HG03439 (cell line): Measurements from ENCODE around the gene CHST2.
A peak's percentile ranks its signal among the peaks of the same experiment; 100 is the strongest.
"Not testable (repeated sequence)": the region's sequence is repeated elsewhere in the genome, so short reads cannot be mapped to it uniquely, and the experiment has no call there.

ENCODE experiments used
- ATAC-seq: cut with Tn5 transposase; IDR thresholded peaks from one replicate; pipeline ENCODE4 v1.9.1; 2021; ENCODE audit warnings: mild to moderate bottlenecking, moderate library complexity; ENCODE audit not compliant: unreplicated experiment

CHST2 gene

GRCh38 chr3:143119009-143119914 lies at the start of gene CHST2:
CHST2 (plus strand) TSS chr3:143119771; CDS start chr3:143120817, 1,046 bp downstream.
- peak; percentile 63 for ATAC-seq

GRCh38 chr3:143070977-143071551 lies 48.5 kb upstream of the CHST2 start:
- no peak for ATAC-seq

GRCh38 chr3:143071776-143072175 lies 47.8 kb upstream of the CHST2 start:
- ATAC-seq: no peak

GRCh38 chr3:143072298-143073020 lies 47.1 kb upstream of the CHST2 start:
- not testable (repeated sequence) for ATAC-seq

GRCh38 chr3:143073541-143073940 lies 46.0 kb upstream of the CHST2 start:
- ATAC-seq: not testable (repeated sequence)

GRCh38 chr3:143073983-143074382 lies 45.6 kb upstream of the CHST2 start:
- not testable (repeated sequence) for ATAC-seq

- ATAC-seq: no peak
Observed at GRCh38 chr3:143078883-143079282, 40.7 kb upstream of the CHST2 start.

GRCh38 chr3:143080196-143080595 lies 39.4 kb upstream of the CHST2 start:
- no peak for ATAC-seq

- no peak for ATAC-seq
Observed at GRCh38 chr3:143081365-143081764, 38.2 kb upstream of the CHST2 start.

- ATAC-seq: peak; percentile 79
Observed at GRCh38 chr3:143081844-143082778, 37.5 kb upstream of the CHST2 start.

- ATAC-seq: no peak
Observed at GRCh38 chr3:143083781-143084180, 35.8 kb upstream of the CHST2 start.

GRCh38 chr3:143084856-143085731 lies 34.5 kb upstream of the CHST2 start:
- peak; percentile 49 for ATAC-seq

- ATAC-seq: no peak
Observed at GRCh38 chr3:143088835-143089234, 30.7 kb upstream of the CHST2 start.

GRCh38 chr3:143089965-143090364 lies 29.6 kb upstream of the CHST2 start:
- no peak for ATAC-seq

- no peak for ATAC-seq
Observed at GRCh38 chr3:143090486-143090885, 29.1 kb upstream of the CHST2 start.

- ATAC-seq: no peak
Observed at GRCh38 chr3:143090976-143091837, 28.4 kb upstream of the CHST2 start.

GRCh38 chr3:143092191-143092590 lies 27.4 kb upstream of the CHST2 start:
- no peak for ATAC-seq

- ATAC-seq: no peak
Observed at GRCh38 chr3:143095813-143096212, 23.8 kb upstream of the CHST2 start.
